ENCODE measurements around the gene SDHAF1.

DNA sequence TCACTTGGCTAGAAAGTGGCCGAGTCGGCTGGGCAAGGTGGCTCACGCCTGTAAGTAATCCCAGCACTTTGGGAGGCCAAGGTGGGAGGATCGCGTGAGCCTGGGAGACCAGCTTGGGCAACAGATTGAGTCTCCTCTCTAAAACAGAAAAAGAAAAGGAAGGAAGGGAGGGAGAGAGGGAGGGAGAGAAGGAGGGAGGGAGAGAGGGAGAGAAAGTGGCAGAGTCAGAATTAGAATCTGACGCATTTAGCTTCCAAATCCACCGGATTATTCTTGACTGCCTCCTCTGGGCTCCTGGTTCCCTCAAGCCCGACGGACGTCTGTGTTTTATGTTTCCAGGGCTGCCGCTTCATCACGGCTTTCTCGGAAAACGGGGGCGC, 36.3 kb upstream of the SDHAF1 start:
- TF ChIP-seq, protein P1, sequence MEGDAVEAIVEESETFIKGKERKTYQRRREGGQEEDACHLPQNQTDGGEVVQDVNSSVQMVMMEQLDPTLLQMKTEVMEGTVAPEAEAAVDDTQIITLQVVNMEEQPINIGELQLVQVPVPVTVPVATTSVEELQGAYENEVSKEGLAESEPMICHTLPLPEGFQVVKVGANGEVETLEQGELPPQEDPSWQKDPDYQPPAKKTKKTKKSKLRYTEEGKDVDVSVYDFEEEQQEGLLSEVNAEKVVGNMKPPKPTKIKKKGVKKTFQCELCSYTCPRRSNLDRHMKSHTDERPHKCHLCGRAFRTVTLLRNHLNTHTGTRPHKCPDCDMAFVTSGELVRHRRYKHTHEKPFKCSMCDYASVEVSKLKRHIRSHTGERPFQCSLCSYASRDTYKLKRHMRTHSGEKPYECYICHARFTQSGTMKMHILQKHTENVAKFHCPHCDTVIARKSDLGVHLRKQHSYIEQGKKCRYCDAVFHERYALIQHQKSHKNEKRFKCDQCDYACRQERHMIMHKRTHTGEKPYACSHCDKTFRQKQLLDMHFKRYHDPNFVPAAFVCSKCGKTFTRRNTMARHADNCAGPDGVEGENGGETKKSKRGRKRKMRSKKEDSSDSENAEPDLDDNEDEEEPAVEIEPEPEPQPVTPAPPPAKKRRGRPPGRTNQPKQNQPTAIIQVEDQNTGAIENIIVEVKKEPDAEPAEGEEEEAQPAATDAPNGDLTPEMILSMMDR (IDR thresholded peaks at IDR 0.05; ENCODE audit: poor library complexity) = no peak
- no peak for TF ChIP-seq EZH2phosphoT487 (IDR thresholded peaks at IDR 0.05; ENCODE audit: low read depth, severe bottlenecking, unreplicated experiment)
- TF ChIP-seq EZH2 (IDR thresholded peaks at IDR 0.05; ENCODE audit: borderline replicate concordance) = no peak
